Brain microvascular endothelial cell (primary cell): Measurements from ENCODE around the gene SLC35B2.

ENCODE experiments used
- DNase-seq: peaks from one replicate; pipeline ENCODE4 v3.0.0-alpha.2; 2020
- H3K27ac ChIP-seq: fragments of 250-450 bp; sonication (Bioruptor Pico); 2 replicates; pipeline ENCODE4 v1.5.1; 2020; ENCODE audit warnings: mild to moderate bottlenecking, moderate library complexity
- H3K27me3 ChIP-seq: fragments of 250-450 bp; sonication (Bioruptor Pico); replicated peaks from 2 replicates; pipeline ENCODE4 v1.5.1; 2020; ENCODE audit warnings: mild to moderate bottlenecking
- H3K36me3 ChIP-seq: fragments of 250-450 bp; sonication (Bioruptor Pico); replicated peaks from 2 replicates; pipeline ENCODE4 v1.5.1; 2020; ENCODE audit warnings: mild to moderate bottlenecking
- H3K4me3 ChIP-seq: 2 replicates; pipeline ENCODE4 v1.5.1; 2011; ENCODE audit warnings: low read depth, mild to moderate bottlenecking, control low read depth, low read length, moderate library complexity
- in situ Hi-C: cut with HindIII; loops from 2 replicates; pipeline ENCODE4 v1.10.0; 2017; ENCODE audit warnings: low sequenced_read_pairs, low pct_ligation_motif_present
- TF ChIP-seq, protein P1 (sequence below): IDR thresholded peaks from 2 replicates; pipeline ENCODE4 v1.5.1; 2011; ENCODE audit warnings: low read depth, mild to moderate bottlenecking, moderate library complexity, low read length, control low read depth, inconsistent platforms; ENCODE audit errors: missing control alignments

The SLC35B2 gene

GRCh38 chr6:44249082-44249748 is 8.1 kb downstream of the SLC35B2 start:
- TF ChIP-seq, protein P1, sequence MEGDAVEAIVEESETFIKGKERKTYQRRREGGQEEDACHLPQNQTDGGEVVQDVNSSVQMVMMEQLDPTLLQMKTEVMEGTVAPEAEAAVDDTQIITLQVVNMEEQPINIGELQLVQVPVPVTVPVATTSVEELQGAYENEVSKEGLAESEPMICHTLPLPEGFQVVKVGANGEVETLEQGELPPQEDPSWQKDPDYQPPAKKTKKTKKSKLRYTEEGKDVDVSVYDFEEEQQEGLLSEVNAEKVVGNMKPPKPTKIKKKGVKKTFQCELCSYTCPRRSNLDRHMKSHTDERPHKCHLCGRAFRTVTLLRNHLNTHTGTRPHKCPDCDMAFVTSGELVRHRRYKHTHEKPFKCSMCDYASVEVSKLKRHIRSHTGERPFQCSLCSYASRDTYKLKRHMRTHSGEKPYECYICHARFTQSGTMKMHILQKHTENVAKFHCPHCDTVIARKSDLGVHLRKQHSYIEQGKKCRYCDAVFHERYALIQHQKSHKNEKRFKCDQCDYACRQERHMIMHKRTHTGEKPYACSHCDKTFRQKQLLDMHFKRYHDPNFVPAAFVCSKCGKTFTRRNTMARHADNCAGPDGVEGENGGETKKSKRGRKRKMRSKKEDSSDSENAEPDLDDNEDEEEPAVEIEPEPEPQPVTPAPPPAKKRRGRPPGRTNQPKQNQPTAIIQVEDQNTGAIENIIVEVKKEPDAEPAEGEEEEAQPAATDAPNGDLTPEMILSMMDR = no peak
- in situ Hi-C loops = no loop called here
- Histone ChIP-seq H3K4me3 (peak overlapping the region; percentile 82), H3K36me3 (peaks cover 61% of the 10 kb centered on the region), H3K27me3 (no peaks in the 10 kb centered on the region), H3K27ac (no peak overlapping the region)
- DNase-seq = no peak

GRCh38 chr6:44248579-44248978 is 8.7 kb downstream of the SLC35B2 start:
- no peak for DNase-seq
- no peaks in the 10 kb centered on the region for H3K27me3 ChIP-seq
- in situ Hi-C loops = no loop called here
- H3K4me3 ChIP-seq = peak overlapping the region; percentile 82
- no peak overlapping the region for H3K27ac ChIP-seq
- TF ChIP-seq, protein P1 = no peak
- H3K36me3 ChIP-seq = peaks cover 55% of the 10 kb centered on the region

- Histone ChIP-seq H3K27me3 (no peaks in the 10 kb centered on the region), H3K27ac (peak overlapping the region; percentile 73), H3K4me3 (peak overlapping the region; percentile 82), H3K36me3 (peaks cover 45% of the 10 kb centered on the region)
- no peak for DNase-seq
- TF ChIP-seq, protein P1 = no peak
- in situ Hi-C loops = no loop called here
Measured at GRCh38 chr6:44247338-44248302, 9.7 kb downstream of the SLC35B2 start.

DNA sequence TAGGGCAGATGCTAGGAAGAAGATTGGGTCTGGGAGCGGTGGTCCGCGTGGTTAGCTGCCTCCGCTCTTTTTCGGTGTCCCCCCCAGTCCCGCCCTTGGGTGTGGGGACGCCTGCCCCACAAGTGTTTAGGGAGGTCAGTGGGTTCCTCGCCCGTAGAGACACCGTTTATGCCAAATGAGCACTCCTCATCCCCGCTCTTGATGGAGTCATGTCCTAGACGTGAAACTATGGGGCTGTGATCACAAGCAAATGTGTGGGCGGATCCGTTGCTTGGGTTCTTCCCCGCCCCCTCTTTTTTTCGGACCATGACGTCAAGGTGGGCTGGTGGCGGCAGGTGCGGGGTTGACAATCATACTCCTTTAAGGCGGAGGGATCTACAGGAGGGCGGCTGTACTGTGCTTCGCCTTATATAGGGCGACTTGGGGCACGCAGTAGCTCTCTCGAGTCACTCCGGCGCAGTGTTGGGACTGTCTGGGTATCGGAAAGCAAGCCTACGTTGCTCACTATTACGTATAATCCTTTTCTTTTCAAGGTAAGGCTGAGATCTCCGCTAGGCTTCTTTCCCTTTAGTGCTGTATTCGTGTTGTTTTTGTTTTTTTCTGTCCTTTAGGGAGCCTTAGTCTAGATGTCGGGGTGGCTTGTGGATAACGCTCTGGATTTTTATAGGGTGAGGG is 10.5 kb downstream of the SLC35B2 start, which contains the start of gene HSP90AB1:
Gene HSP90AB1 (plus strand): TSS at position 439 of the 675 bp plus-strand sequence. CDS start 1,529 bp downstream, outside the sequence.
- in situ Hi-C loops = no loop called here
- DNase-seq = peak; percentile 97
- Histone ChIP-seq H3K27ac (peak within 1 kb of the TSS; percentile 73), H3K36me3 (peaks cover 37% of the 10 kb centered on the region), H3K27me3 (no peaks in the 10 kb centered on the region), H3K4me3 (peak within 1 kb of the TSS; percentile 82)
- TF ChIP-seq, protein P1 = no peak

DNA sequence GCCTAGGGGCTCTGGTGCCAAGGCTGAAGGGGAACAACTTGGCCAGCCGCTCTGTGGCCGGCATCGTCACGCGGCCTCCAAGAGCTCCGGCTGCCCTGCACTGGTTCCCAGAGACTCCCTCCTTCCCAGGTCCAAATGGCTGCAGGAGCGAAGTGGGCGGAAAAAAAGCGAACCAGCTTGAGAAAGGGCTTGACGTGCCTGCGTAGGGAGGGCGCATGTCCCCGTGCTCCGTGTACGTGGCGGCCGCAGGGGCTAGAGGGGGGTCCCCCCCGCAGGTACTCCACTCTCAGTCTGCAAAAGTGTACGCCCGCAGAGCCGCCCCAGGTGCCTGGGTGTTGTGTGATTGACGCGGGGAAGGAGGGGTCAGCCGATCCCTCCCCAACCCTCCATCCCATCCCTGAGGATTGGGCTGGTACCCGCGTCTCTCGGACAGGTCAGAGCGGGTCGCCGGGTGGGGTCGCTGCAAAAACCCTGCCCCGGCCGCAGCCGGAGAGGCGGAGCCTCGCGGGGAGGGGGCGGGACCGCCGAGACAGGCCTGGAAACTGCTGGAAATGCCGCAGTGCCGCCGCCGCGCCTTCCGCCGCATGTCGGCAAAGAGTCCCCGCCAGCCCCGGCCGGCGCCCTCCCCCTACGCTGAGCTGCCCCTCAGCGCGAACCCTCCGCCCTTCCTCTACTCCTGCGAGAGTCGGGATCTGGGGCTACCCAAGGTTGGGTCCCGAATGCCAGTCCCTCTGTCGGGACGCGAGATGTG is 11.2 kb downstream of the SLC35B2 start:
- in situ Hi-C loops = no loop called here
- peaks cover 30% of the 10 kb centered on the region for H3K36me3 ChIP-seq
- H3K27me3 ChIP-seq = no peaks in the 10 kb centered on the region
- DNase-seq = peak; percentile 77
- H3K4me3 ChIP-seq = peak overlapping the region; percentile 82
- TF ChIP-seq, protein P1 = peak; percentile 21
- peak overlapping the region; percentile 73 for H3K27ac ChIP-seq
